ENCODE data around the gene UNCX. TPM values are rescaled to one million over a fixed set of nuclear protein-coding genes. Genes with fewer than 3 reads are reported as not detected.

Gene UNCX
- total and polyA plus RNA-seq, 5 donors from 2014 or later, result not detected

GRCh38 chr7:1283941-1284742, 51.5 kb downstream of the UNCX start:
- no peak overlapping the region for H3K27ac ChIP-seq (ENCODE audit: insufficient read depth, low read length, poor library complexity, severe bottlenecking)
- H3K27me3 Mint-ChIP-seq, result no peaks in the 10 kb centered on the region
- H3K9me3 ChIP-seq (ENCODE audit: control insufficient read depth in 2 of 2, low read length in 2 of 2), result no peaks in the 10 kb centered on the region
- H3K4me1 ChIP-seq (ENCODE audit: control insufficient read depth, insufficient read depth, low read length, poor library complexity, severe bottlenecking), result no peaks in the 10 kb centered on the region
- peaks cover 0 to 2% (median 0%) of the 10 kb centered on the region in 7 donors for H3K9me3 Mint-ChIP-seq
- H3K27me3 ChIP-seq (ENCODE audit: control insufficient read depth, insufficient read depth, low read length), result no peaks in the 10 kb centered on the region
- no peaks in the 10 kb centered on the region for H3K36me3 ChIP-seq (ENCODE audit: control insufficient read depth, insufficient read depth, low read length)
- no peak overlapping the region for H3K4me3 Mint-ChIP-seq
- H3K36me3 Mint-ChIP-seq, result no peaks in the 10 kb centered on the region
- DNase-seq, result no peak
- H3K27ac Mint-ChIP-seq, result no peak overlapping the region
- no peak for ATAC-seq (ENCODE audit: low read depth in 2 of 2)
- no peak overlapping the region for H3K4me3 ChIP-seq (ENCODE audit: low read depth, low read length)
- no peaks in the 10 kb centered on the region for H3K4me1 Mint-ChIP-seq

- H3K36me3 Mint-ChIP-seq, result no peaks in the 10 kb centered on the region
- H3K4me1 Mint-ChIP-seq, result peaks cover 0 to 5% (median 1%) of the 10 kb centered on the region in 4 donors
- Histone ChIP-seq H3K4me3 (ENCODE audit: low read depth, low read length) (no peak overlapping the region), H3K36me3 (ENCODE audit: control insufficient read depth, insufficient read depth, low read length) (no peaks in the 10 kb centered on the region), H3K4me1 (ENCODE audit: control insufficient read depth, insufficient read depth, low read length, poor library complexity, severe bottlenecking) (no peaks in the 10 kb centered on the region), H3K9me3 (ENCODE audit: control insufficient read depth in 2 of 2, low read length in 2 of 2) (no peaks in the 10 kb centered on the region), H3K27me3 (ENCODE audit: control insufficient read depth, insufficient read depth, low read length) (no peaks in the 10 kb centered on the region), H3K27ac (ENCODE audit: insufficient read depth, low read length, poor library complexity, severe bottlenecking) (no peak overlapping the region)
- H3K27me3 Mint-ChIP-seq, result peaks cover under 1% of the 10 kb centered on the region
- peaks cover 0 to 2% (median 0%) of the 10 kb centered on the region in 7 donors for H3K9me3 Mint-ChIP-seq
- H3K27ac Mint-ChIP-seq, result no peak overlapping the region
- ATAC-seq (ENCODE audit: low read depth in 2 of 2) (no peak), DNase-seq (no peak)
- no peak overlapping the region for H3K4me3 Mint-ChIP-seq
Measured at GRCh38 chr7:1284743-1285458, 52.2 kb downstream of the UNCX start.

DNA sequence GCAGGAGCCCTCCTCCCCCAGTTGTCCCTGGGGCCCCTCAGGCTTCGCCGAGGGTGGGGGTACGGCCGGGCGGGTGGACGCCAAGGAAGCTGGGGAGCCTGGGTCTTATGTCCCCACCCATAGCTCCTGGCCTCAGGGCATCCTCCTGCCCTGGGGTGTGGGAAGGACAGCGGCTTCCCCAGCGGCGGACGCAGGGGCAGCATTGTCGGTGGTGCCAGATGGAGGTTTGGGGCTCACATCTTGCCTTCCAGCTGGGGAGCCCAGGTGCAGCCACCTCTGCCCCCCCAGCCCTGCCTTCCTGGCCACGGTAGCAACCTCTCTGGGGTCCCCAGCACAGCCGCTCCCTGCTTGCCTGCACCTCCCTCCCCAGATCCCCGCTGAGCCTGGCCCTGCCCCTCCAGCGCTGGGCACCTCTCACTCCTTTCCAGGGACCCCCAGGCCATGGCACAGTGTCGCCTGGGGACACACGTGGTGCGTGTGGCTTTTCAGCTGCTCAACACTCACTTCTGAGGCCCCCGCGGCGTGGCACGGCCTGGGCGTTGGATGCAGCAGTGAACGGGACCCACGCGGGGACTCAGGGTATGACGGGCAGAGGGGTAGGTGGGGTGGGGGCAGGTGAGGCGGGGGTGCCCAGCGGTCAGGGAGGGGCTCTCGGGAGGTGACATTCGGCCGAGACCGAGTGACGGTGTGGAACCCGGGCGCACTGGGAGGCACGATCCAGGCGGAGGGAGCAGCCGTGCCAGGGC, 53.1 kb downstream of the UNCX start:
- H3K4me3 ChIP-seq (ENCODE audit: low read depth, low read length), result no peak overlapping the region
- H3K27me3 ChIP-seq (ENCODE audit: control insufficient read depth, insufficient read depth, low read length), result no peaks in the 10 kb centered on the region
- peaks cover 0 to 10% (median 4%) of the 10 kb centered on the region in 4 donors for H3K4me1 Mint-ChIP-seq
- no peak overlapping the region for H3K4me3 Mint-ChIP-seq
- H3K9me3 ChIP-seq (ENCODE audit: control insufficient read depth in 2 of 2, low read length in 2 of 2), result no peaks in the 10 kb centered on the region
- ATAC-seq (ENCODE audit: low read depth in 2 of 2) (no peak), DNase-seq (no peak)
- no peak overlapping the region for H3K27ac Mint-ChIP-seq
- peaks cover 7% of the 10 kb centered on the region for H3K27me3 Mint-ChIP-seq
- H3K4me1 ChIP-seq (ENCODE audit: control insufficient read depth, insufficient read depth, low read length, poor library complexity, severe bottlenecking), result peaks cover 4% of the 10 kb centered on the region
- no peaks in the 10 kb centered on the region for H3K36me3 ChIP-seq (ENCODE audit: control insufficient read depth, insufficient read depth, low read length)
- H3K27ac ChIP-seq (ENCODE audit: insufficient read depth, low read length, poor library complexity, severe bottlenecking), result no peak overlapping the region
- no peaks in the 10 kb centered on the region for H3K36me3 Mint-ChIP-seq
- H3K9me3 Mint-ChIP-seq, result no peaks in the 10 kb centered on the region

Other genes starting within 250 kb of the UNCX start
- not detected for gene CYP2W1, start 249.7 kb upstream of the UNCX start, total RNA-seq
- not detected for gene CYP2W1, start 249.7 kb upstream of the UNCX start, polyA plus RNA-seq
- gene GPR146, start 188.3 kb upstream of the UNCX start, total RNA-seq, result 21.5 TPM
- gene GPR146, start 188.3 kb upstream of the UNCX start, polyA plus RNA-seq, result 10 to 100 TPM; 14.1 to 26.4 (median 19.4) TPM
- not detected for gene GPER1, start 144.8 kb upstream of the UNCX start, total RNA-seq
- gene GPER1, start 144.8 kb upstream of the UNCX start, polyA plus RNA-seq, result under 1 TPM in 1 of 4 donors, not detected in 3; 0.10 TPM
- gene ZFAND2A, start 72.7 kb upstream of the UNCX start, total RNA-seq, result 95.9 TPM
- 10 to 100 TPM; 37.2 to 63.2 (median 57.4) TPM for gene ZFAND2A, start 72.7 kb upstream of the UNCX start, polyA plus RNA-seq
- 3.3 TPM for gene MICALL2, start 226.6 kb downstream of the UNCX start, total RNA-seq
- under 1 TPM in 3 of 4 donors, not detected in 1; 0.14 to 0.35 (median 0.19) TPM for gene MICALL2, start 226.6 kb downstream of the UNCX start, polyA plus RNA-seq

Measured in CD4-positive, CD25-positive, alpha-beta regulatory T cell (primary cell).